Hepatocyte (in vitro differentiated cells): Measurements from ENCODE around the gene PCBP3.

Experiments used
- EZH2 ChIP-seq: fragments of 200-600 bp; sonication (generic); IDR thresholded peaks from 2 replicates; pipeline ENCODE4 v1.6.1; 2016; ENCODE audit warnings: antibody characterized with exemption, mild to moderate bottlenecking, borderline replicate concordance
- EZH2phosphoT487 ChIP-seq: fragments of 200-600 bp; sonication (generic); IDR thresholded peaks from one replicate; pipeline ENCODE4 v1.6.1; 2018; ENCODE audit warnings: antibody characterized with exemption, mild to moderate bottlenecking, low read depth, moderate library complexity; ENCODE audit not compliant: unreplicated experiment, severe bottlenecking
- TF ChIP-seq, protein P1 (sequence below): fragments of 200-600 bp; sonication (generic); IDR thresholded peaks from 2 replicates; pipeline ENCODE4 v1.5.1; 2016; ENCODE audit warnings: antibody characterized with exemption, mild to moderate bottlenecking; ENCODE audit not compliant: poor library complexity

DNA sequence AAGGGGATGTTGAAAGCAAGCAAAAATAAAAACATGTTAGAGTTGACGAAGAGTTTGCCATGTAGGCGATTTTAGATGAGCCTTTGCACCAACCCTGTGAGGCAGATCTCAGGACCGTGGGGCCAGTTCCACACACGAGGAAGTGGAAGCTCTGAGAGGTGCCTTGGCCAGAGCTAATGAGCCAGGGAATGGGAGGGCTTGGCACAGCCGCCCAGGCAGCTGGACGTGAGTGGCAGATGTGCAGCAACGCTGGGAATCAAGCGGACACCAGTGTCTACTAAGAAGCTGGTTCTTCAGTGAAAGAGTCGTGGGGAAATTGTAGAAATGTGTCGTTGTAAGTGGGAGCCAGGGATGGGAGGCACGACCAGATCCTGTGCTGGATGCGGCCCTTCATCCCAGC is 279.1 kb downstream of the PCBP3 start:
- TF ChIP-seq, protein P1, sequence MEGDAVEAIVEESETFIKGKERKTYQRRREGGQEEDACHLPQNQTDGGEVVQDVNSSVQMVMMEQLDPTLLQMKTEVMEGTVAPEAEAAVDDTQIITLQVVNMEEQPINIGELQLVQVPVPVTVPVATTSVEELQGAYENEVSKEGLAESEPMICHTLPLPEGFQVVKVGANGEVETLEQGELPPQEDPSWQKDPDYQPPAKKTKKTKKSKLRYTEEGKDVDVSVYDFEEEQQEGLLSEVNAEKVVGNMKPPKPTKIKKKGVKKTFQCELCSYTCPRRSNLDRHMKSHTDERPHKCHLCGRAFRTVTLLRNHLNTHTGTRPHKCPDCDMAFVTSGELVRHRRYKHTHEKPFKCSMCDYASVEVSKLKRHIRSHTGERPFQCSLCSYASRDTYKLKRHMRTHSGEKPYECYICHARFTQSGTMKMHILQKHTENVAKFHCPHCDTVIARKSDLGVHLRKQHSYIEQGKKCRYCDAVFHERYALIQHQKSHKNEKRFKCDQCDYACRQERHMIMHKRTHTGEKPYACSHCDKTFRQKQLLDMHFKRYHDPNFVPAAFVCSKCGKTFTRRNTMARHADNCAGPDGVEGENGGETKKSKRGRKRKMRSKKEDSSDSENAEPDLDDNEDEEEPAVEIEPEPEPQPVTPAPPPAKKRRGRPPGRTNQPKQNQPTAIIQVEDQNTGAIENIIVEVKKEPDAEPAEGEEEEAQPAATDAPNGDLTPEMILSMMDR = no peak
- no peak for TF ChIP-seq EZH2
- no peak for TF ChIP-seq EZH2phosphoT487
